Measurements from ENCODE around the gene LGI4. TPM values are rescaled to one million over a fixed set of nuclear protein-coding genes. Genes with fewer than 3 reads are reported as not detected.
A peak's percentile ranks its signal among the peaks of the same experiment; 100 is the strongest.

Gene LGI4
- total and polyA plus RNA-seq, 4 donors: 0.18 to 1.5 (median 1.1) TPM

- TF ChIP-seq GABPA (IDR thresholded peaks at IDR 0.05 in 1 of 2, conservative IDR thresholded peaks at IDR 0.05 in 1 of 2) (no peak), HNF4A (conservative IDR thresholded peaks at IDR 0.05) (peak; percentile 77 to 90), TAF1 (conservative IDR thresholded peaks at IDR 0.05) (peak; percentile 36), HNF4G (IDR thresholded peaks at IDR 0.05) (peak; percentile 56), SP1 (IDR thresholded peaks at IDR 0.05) (peak; percentile 82), NR2F2 (IDR thresholded peaks at IDR 0.05) (peak; percentile 78), EGR1 (IDR thresholded peaks at IDR 0.05; ENCODE audit: low read depth in 2 of 2) (no peak), FOXA1 (IDR thresholded peaks at IDR 0.05) (no peak), RAD21 (IDR thresholded peaks at IDR 0.05) (no peak), YY1 (IDR thresholded peaks at IDR 0.05) (no peak), FOXA2 (IDR thresholded peaks at IDR 0.05) (no peak), ZBTB33 (IDR thresholded peaks at IDR 0.05) (no peak), CTCF (IDR thresholded peaks at IDR 0.05; ENCODE audit: low read depth, low read length, missing input control) (no peak), MAX (IDR thresholded peaks at IDR 0.05) (no peak), RXRA (IDR thresholded peaks at IDR 0.05) (peak; percentile 81 to 92), REST (IDR thresholded peaks at IDR 0.05) (peak; percentile 37), JUND (IDR thresholded peaks at IDR 0.05) (no peak), ATF3 (IDR thresholded peaks at IDR 0.05) (no peak)
- peak within 1 kb of the TSS; percentile 21 to 68 (median 51) for H3K4me3 ChIP-seq (ENCODE audit: low read depth in 1 of 3, low read length in 3 of 3)
- H3K27me3 ChIP-seq (ENCODE audit: control insufficient read depth in 4 of 4, insufficient read depth in 4 of 4, low read length in 3 of 4): no peaks in the 10 kb centered on the region
- WGBS: 23% methylated on average over 18 of the region's 18 CpGs
- H3K4me1 ChIP-seq (ENCODE audit: control insufficient read depth in 4 of 4, insufficient read depth in 4 of 4, low read length in 3 of 4): peaks cover 18 to 54% (median 39%) of the 10 kb centered on the region in 4 donors
- H3K27ac ChIP-seq (ENCODE audit: low read depth in 1 of 2, low read length in 2 of 2): peak within 1 kb of the TSS; percentile 97 to 99
- no peaks in the 10 kb centered on the region for H3K9me3 ChIP-seq (ENCODE audit: control insufficient read depth in 4 of 4, low read length in 3 of 4)
- H3K9ac ChIP-seq (ENCODE audit: low read depth in 1 of 2, low read length in 2 of 2): peak within 1 kb of the TSS; percentile 78 to 79
- DNase-seq (ENCODE audit: low spot score): peak; percentile 68
- no peaks in the 10 kb centered on the region for H3K36me3 ChIP-seq (ENCODE audit: control insufficient read depth in 4 of 4, insufficient read depth in 3 of 4, low read depth in 1 of 4, low read length in 3 of 4)
These were observed 3.5 kb upstream of the LGI4 start, which contains the start of gene FXYD1 for GRCh38 chr19:35138305-35138892. Gene FXYD1 (plus strand): TSS chr19:35138824. CDS start chr19:35140080, 1,256 bp downstream.
